LNCaP clone FGC (cell line): ENCODE data around the gene PDIA2.

Experiments
- DNase-seq: peaks from one replicate; pipeline ENCODE4 v3.0.0-alpha.2; 2011; ENCODE audit warnings: low read depth
- H3K4me3 ChIP-seq: 2 replicates; pipeline ENCODE4 v1.5.1; 2011; ENCODE audit warnings: mild to moderate bottlenecking, low read depth, low read length, control low read depth
- CTCF ChIP-seq: IDR thresholded peaks from 2 replicates; pipeline ENCODE4 v1.5.1; 2012; ENCODE audit warnings: mild to moderate bottlenecking; ENCODE audit not compliant: control insufficient read depth, insufficient read depth; ENCODE audit errors: extremely low read depth

PDIA2 gene

GRCh38 chr16:259226-259625 lies 23.7 kb upstream of the PDIA2 start:
- no peak for DNase-seq
- no peak for TF ChIP-seq CTCF
- H3K4me3 ChIP-seq = no peak overlapping the region

- DNase-seq = no peak
- no peak for TF ChIP-seq CTCF
- no peak overlapping the region for H3K4me3 ChIP-seq
Observed at GRCh38 chr16:259814-260253, 23.1 kb upstream of the PDIA2 start.

GRCh38 chr16:260326-260725 lies 22.6 kb upstream of the PDIA2 start:
- no peak for DNase-seq
- TF ChIP-seq CTCF = no peak
- H3K4me3 ChIP-seq = no peak overlapping the region

- TF ChIP-seq CTCF = no peak
- DNase-seq = no peak
- H3K4me3 ChIP-seq = no peak overlapping the region
Observed at GRCh38 chr16:261031-261691, 21.8 kb upstream of the PDIA2 start.

- no peak for TF ChIP-seq CTCF
- no peak overlapping the region for H3K4me3 ChIP-seq
- DNase-seq = no peak
Observed at GRCh38 chr16:262121-262745, 20.7 kb upstream of the PDIA2 start.

GRCh38 chr16:263182-263774 lies 19.7 kb upstream of the PDIA2 start:
- DNase-seq = no peak

More at GRCh38 chr16:263182-263774, 19.7 kb upstream of the PDIA2 start:
- no peak overlapping the region for H3K4me3 ChIP-seq
- TF ChIP-seq CTCF = no peak
